ENCODE data around the gene CCSER2.

GRCh38 chr10:84366041-84366440 lies 37.7 kb downstream of the CCSER2 start:
- no peak for TF ChIP-seq CTCF (conservative IDR thresholded peaks at IDR 0.05)
- TF ChIP-seq EZH2 (IDR thresholded peaks at IDR 0.05; ENCODE audit: low read depth): no peak
